Neural cell (in vitro differentiated cells): ENCODE data around the gene HSPB1. TPM values are rescaled to one million over a fixed set of nuclear protein-coding genes. Genes with fewer than 3 reads are reported as not detected.

Experiments used
- polyA plus RNA-seq: library from polyadenylated mRNA; depleted of rRNA; stranded (reverse); fragments of >200 nt; gene quantifications from 2 replicates; pipeline ENCODE4 v1.2.3, GENCODE V29; 2014

HSPB1 gene
- polyA plus RNA-seq, 1 donor from 2014 or later, result 1.4 TPM

Other genes with a start within 250 kb of the HSPB1 start
- 34.9 and 36.3 TPM in 2 replicates for gene SRRM3, start 100.8 kb upstream of the HSPB1 start, polyA plus RNA-seq
- 276 and 284 TPM in 2 replicates for gene YWHAG, start 56.3 kb downstream of the HSPB1 start, polyA plus RNA-seq
- 2.5 TPM in 1 of 2 replicates, not detected in the other for gene SSC4D, start 107.0 kb downstream of the HSPB1 start, polyA plus RNA-seq
- gene ZP3, start 122.3 kb downstream of the HSPB1 start, polyA plus RNA-seq, result not detected in 2 replicates
- gene DTX2, start 159.0 kb downstream of the HSPB1 start, polyA plus RNA-seq, result 2.3 and 2.4 TPM in 2 replicates
- 0.88 TPM in 1 of 2 replicates, not detected in the other for gene UPK3B, start 207.9 kb downstream of the HSPB1 start, polyA plus RNA-seq
- 0.81 and 1.2 TPM in 2 replicates for gene SPDYE16, start 240.6 kb downstream of the HSPB1 start, polyA plus RNA-seq